Breast epithelium (tissue), 4 donors: ENCODE data around the gene FADS2. TPM values are rescaled to one million over a fixed set of nuclear protein-coding genes. Genes with fewer than 3 reads are reported as not detected.
A peak's percentile ranks its signal among the peaks of the same experiment; 100 is the strongest.

Experiments
- DNase-seq, 2 donors: peaks; one replicate each; pipeline ENCODE4 v3.0.0-alpha.2; 2019; ENCODE audit warnings: low spot score in 2 of 2
- H3K27ac ChIP-seq, 2 donors: fragments of 200-600 bp; sonication (generic) in 1 of 2; one replicate each; pipeline ENCODE4 v1.5.1; 2016 to 2019; ENCODE audit warnings: mild to moderate bottlenecking in 1 of 2
- H3K27me3 ChIP-seq, 2 donors: fragments of 200-600 bp; sonication (generic) in 1 of 2; one replicate each; pipeline versions ENCODE4 v1.5.1 to v1.6.0; 2017 to 2019; ENCODE audit warnings: control low read depth in 1 of 2, mild to moderate bottlenecking in 1 of 2
- H3K36me3 ChIP-seq: fragments of 200-600 bp; one replicate; pipeline ENCODE4 v1.5.1; 2019
- H3K4me1 ChIP-seq, 2 donors: fragments of 200-600 bp; sonication (generic); one replicate each; pipeline ENCODE4 v1.5.1; 2016 to 2019; ENCODE audit warnings: control low read depth in 1 of 2
- H3K4me3 ChIP-seq, 3 donors: fragments of 200-600 bp; sonication (generic); 1 replicate in 2 of 3; 2 replicates in 1 of 3; pipeline ENCODE4 v1.5.1; 2016 to 2019; ENCODE audit warnings: mild to moderate bottlenecking in 3 of 3, moderate library complexity in 2 of 3
- H3K9me3 ChIP-seq, 2 donors: fragments of 200-600 bp; sonication (generic) in 1 of 2; one replicate each; pipeline ENCODE4 v1.5.1; 2016 to 2019; ENCODE audit warnings: control low read depth in 1 of 2
- POLR2A ChIP-seq: fragments of 450-650 bp; IDR thresholded peaks from one replicate; pipeline ENCODE4 v1.6.1; 2016; ENCODE audit warnings: antibody characterized with exemption, mild to moderate bottlenecking, moderate library complexity
- POLR2AphosphoS5 ChIP-seq, 3 donors: sonication (generic); formaldehyde crosslinking; IDR thresholded peaks; one replicate each; pipeline ENCODE4 v1.6.1; 2017; ENCODE audit warnings: antibody characterized with exemption in 3 of 3
- intact Hi-C: fragments of 100-400 bp; cut with DNase I; formaldehyde crosslinking; loops from one replicate; pipeline ENCODE4 v1.15.1; 2023; ENCODE audit warnings: low total_unique reads
- total RNA-seq, 3 donors: library from RNA; depleted of rRNA; stranded (reverse); fragments of >200 nt; gene quantifications; one replicate each; pipeline ENCODE4 v1.1.0, GENCODE V29; 2016
- TF ChIP-seq, protein P1 (sequence below), 3 donors: fragments of 450-650 bp; IDR thresholded peaks; one replicate each; pipeline ENCODE4 v1.5.1; 2016 to 2017; ENCODE audit warnings: antibody characterized with exemption in 3 of 3, mild to moderate bottlenecking in 3 of 3, moderate library complexity in 3 of 3

FADS2 gene
- total RNA-seq, 3 donors from 2014 or later, result 5.6 to 35.8 (median 7.5) TPM

DNA sequence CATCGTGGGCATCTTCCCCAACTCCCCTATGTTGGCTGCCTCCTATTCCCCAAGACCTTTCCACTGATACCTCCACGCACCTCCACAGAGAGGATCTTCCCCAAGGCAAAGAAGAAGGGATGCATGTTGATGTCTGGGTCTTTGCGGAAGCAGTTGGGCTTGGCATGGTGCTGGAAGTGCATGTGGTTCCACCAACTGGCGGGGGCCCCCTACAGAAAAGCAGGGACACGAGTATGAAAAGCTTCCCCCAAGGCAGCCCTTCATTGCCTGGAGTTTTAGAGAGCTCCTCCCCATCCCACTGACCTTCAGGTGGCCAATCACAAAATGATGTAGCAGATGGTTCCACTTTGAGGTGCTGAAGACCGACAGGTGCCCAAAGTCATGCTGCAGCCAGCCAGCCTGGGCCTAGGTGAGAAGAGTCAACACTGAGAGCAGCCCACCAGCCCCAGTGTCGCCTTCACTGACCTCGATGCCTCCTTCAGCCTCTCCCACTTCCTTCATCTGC lies 17.4 kb upstream of the FADS2 start:
- intact Hi-C loops, result loop anchor here (10.0 kb wide), 1 partner anchor 74 kb away; no protein-coding TSS in a partner anchor
- Histone ChIP-seq H3K4me3 (no peak overlapping the region), H3K27ac (no peak overlapping the region), H3K36me3 (no peaks in the 10 kb centered on the region), H3K4me1 (peaks cover 0 to 5% of the 10 kb centered on the region in 2 donors), H3K9me3 (no peaks in the 10 kb centered on the region), H3K27me3 (no peaks in the 10 kb centered on the region)
- TF ChIP-seq, protein P1, sequence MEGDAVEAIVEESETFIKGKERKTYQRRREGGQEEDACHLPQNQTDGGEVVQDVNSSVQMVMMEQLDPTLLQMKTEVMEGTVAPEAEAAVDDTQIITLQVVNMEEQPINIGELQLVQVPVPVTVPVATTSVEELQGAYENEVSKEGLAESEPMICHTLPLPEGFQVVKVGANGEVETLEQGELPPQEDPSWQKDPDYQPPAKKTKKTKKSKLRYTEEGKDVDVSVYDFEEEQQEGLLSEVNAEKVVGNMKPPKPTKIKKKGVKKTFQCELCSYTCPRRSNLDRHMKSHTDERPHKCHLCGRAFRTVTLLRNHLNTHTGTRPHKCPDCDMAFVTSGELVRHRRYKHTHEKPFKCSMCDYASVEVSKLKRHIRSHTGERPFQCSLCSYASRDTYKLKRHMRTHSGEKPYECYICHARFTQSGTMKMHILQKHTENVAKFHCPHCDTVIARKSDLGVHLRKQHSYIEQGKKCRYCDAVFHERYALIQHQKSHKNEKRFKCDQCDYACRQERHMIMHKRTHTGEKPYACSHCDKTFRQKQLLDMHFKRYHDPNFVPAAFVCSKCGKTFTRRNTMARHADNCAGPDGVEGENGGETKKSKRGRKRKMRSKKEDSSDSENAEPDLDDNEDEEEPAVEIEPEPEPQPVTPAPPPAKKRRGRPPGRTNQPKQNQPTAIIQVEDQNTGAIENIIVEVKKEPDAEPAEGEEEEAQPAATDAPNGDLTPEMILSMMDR (IDR thresholded peaks at IDR 0.05), result no peak
- TF ChIP-seq POLR2A (no peak), POLR2AphosphoS5 (IDR thresholded peaks at IDR 0.05) (no peak)
- DNase-seq, result no peak

DNA sequence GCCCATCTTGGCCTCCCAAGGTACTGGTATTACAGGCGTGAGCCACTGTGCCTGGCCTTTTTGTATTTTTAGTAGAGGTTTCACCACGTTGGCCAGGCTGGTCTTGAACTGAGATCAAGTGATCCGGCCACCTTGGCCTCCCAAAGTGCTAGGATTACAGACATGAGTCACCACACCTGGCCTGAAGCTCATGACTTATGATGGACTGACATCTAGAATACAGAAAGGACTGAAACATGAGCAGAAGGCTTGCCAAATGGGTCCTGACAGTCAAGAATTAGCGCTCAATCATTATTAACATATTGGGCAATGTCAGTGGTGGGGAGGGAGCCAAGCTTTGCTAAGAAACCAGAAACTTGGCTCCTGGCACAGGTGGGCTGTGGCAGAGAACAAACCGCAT lies 16.3 kb upstream of the FADS2 start:
- intact Hi-C loops, result loop anchor here (10.0 kb wide), 1 partner anchor 73 kb away; no protein-coding TSS in a partner anchor
- no peak overlapping the region for H3K27ac ChIP-seq
- H3K4me3 ChIP-seq, result no peak overlapping the region
- H3K36me3 ChIP-seq, result no peaks in the 10 kb centered on the region
- TF ChIP-seq POLR2A, result no peak
- TF ChIP-seq, protein P1 (IDR thresholded peaks at IDR 0.05), result no peak
- no peak for TF ChIP-seq POLR2AphosphoS5 (IDR thresholded peaks at IDR 0.05)
- H3K27me3 ChIP-seq, result no peaks in the 10 kb centered on the region
- no peak for DNase-seq
- H3K4me1 ChIP-seq, result peaks cover 0 to 6% of the 10 kb centered on the region in 2 donors
- H3K9me3 ChIP-seq, result no peaks in the 10 kb centered on the region

DNA sequence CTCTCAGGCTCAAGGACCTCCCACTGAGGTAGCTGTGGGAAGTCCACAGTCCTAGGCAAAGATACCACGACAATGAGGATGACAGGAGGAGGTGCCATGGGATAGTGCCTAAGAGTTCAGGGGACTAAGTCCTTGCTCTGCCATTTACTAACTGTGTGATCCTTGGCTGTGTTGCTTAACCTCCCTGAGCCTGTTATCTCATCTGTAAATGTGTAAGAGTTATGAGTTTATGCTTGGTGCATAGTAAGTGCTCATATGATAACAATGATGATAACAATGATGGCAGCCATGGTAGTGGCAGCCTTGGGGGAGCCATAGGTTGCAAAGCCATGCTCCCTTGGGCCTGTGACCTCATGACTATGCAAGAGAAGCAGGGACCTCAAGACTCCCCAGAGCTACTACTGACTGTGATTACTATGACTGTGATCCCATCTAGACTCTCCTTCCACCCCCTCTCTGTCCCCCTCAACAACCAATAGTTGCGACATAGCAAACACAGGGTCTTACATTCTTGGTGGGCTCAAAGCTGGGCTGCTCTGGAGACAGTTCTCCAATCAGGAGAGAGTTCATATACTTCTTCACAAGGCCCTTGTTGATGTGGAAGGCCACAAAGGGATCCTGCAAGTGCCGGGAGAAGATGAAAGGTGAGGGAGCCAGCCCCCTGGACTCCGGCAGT lies 15.2 kb upstream of the FADS2 start:
- intact Hi-C loops, result loop anchor here (10.0 kb wide), 1 partner anchor 72 kb away; no protein-coding TSS in a partner anchor
- Histone ChIP-seq H3K36me3 (no peaks in the 10 kb centered on the region), H3K27me3 (no peaks in the 10 kb centered on the region), H3K27ac (no peak overlapping the region), H3K9me3 (no peaks in the 10 kb centered on the region), H3K4me3 (no peak overlapping the region), H3K4me1 (peaks cover 0 to 6% of the 10 kb centered on the region in 2 donors)
- no peak for TF ChIP-seq POLR2AphosphoS5 (IDR thresholded peaks at IDR 0.05)
- no peak for DNase-seq

DNA sequence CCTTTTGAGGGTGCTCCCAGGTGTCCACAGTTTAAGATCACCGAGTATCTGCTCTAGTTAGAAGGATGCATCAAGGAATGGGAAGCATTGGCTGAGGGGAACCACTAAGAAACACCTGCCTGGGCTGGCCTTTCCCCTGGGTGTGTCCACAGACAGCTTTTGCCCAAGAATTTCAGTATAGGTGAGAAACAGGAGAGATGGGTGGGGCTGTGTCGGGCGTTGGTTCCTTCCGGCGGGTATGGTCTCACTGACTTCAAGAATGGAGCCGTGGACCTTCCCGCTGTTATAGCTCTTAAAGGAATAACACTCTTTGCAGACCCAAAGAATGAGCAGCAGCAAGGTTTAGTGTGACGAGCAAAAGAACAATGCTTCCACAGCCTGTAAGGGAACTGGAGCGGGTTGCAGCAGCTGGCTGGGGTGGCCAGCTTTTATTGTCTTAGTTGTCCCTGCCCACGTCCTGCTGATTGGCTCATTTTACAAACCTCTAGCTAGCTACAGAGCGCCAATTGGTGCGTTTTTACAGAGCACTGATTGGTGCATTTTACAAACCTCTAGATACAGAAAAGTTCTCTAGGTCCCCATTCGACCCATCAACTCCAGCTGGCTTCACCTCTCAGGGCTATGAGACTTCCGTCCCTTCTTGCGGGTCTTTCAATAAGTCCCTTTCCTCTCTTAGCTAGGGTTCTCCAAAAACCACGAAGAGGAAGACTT lies 13.7 kb upstream of the FADS2 start:
- DNase-seq, result no peak
- Histone ChIP-seq H3K36me3 (no peaks in the 10 kb centered on the region), H3K9me3 (no peaks in the 10 kb centered on the region), H3K4me3 (peak overlapping the region; percentile 67 to 92 (median 69)), H3K27me3 (no peaks in the 10 kb centered on the region), H3K4me1 (peaks cover 0 to 6% of the 10 kb centered on the region in 2 donors), H3K27ac (peak overlapping the region; percentile 78 to 98)
- intact Hi-C loops, result loop anchor here (10.0 kb wide), 1 partner anchor 70 kb away; no protein-coding TSS in a partner anchor
- TF ChIP-seq, protein P1 (IDR thresholded peaks at IDR 0.05), result no peak
- TF ChIP-seq POLR2A (no peak), POLR2AphosphoS5 (IDR thresholded peaks at IDR 0.05) (no peak)

DNA sequence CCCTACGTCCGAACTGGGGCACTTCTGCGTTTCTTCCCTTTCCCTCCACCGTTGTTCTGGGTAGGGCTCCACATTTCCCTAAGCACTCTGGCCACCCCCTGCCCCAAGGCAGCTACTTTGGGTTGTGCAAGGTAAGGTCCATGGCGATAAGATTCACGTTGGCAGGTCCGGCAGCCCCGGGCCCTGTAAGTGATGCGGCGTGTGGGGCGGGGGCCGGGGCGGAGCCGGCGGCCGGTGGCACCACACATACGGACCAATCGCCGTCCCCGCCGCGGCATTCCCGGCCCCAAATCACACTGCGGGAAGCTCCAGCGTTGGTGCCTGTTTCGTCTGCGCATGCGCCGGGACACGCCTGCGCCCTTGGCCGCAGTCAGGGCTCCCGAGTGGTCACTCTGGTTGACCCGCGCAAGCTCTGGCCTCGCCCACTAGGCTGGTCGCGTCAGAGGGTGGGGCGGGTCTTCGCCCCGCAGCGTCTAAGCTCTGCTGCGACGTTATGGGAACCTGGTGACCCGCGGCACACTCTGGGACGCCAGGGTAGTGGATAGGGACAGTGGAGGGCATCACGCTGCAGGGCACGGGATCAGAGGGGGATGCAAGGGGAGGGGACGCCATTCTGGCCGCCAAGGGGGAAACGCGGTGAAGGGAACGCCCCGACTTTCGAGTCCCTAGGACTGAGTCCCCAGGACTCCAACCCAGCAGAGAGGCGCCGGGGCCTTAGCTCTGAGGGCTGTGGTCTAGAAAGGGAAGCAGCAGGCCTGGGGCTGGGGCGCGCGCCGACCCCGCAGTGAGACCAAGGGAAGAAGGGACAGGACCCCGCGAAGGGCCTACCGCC lies 12.9 kb upstream of the FADS2 start:
- Histone ChIP-seq H3K9me3 (no peaks in the 10 kb centered on the region), H3K4me1 (peaks cover 0 to 6% of the 10 kb centered on the region in 2 donors), H3K27ac (peak overlapping the region; percentile 78 to 98), H3K36me3 (no peaks in the 10 kb centered on the region), H3K4me3 (peak overlapping the region; percentile 67 to 92 (median 69)), H3K27me3 (no peaks in the 10 kb centered on the region)
- peak; percentile 65 to 88 for DNase-seq
- TF ChIP-seq POLR2A, result peak; percentile 87
- TF ChIP-seq, protein P1 (IDR thresholded peaks at IDR 0.05), result no peak
- TF ChIP-seq POLR2AphosphoS5 (IDR thresholded peaks at IDR 0.05), result peak; percentile 73 to 90 (median 89)
- intact Hi-C loops, result loop anchor here (5.0 to 10.0 kb wide), 2 partner anchors 70 to 862 kb away; partner anchors contain the start of gene UBXN1
